SH-SY5Y (cell line): Measurements from ENCODE around the gene AKAP6.

Experiments
- GATA2 ChIP-seq: IDR thresholded peaks from 2 replicates; pipeline ENCODE4 v1.6.1; 2011; ENCODE audit warnings: mild to moderate bottlenecking, low read depth, low read length
- GATA3 ChIP-seq: IDR thresholded peaks from 2 replicates; pipeline ENCODE4 v1.6.1; 2011; ENCODE audit warnings: low read depth, mild to moderate bottlenecking, low read length, moderate library complexity

DNA sequence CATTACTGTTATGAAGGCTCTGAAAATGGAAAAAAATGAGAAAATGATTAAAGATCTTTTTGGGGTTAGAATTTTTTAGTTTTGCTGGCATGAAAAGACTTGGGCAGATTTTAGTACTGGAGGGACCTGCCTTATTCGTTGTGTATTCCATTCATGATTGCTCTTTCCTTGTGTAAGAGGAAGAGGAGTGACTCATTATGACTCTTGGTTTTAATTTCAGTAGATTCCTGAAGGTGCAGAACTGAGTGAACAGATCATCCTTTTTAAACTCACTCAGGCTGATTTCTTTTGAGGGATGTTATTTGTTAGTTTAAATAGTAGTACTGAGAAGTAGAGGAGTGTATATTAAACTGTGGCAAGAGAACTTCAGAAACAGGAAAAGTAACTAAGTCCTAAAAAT, 41.6 kb downstream of the AKAP6 start:
- TF ChIP-seq GATA2 (no peak), GATA3 (no peak)
